MM.1S (cell line): ENCODE data around the gene ITGB6.

Experiments
- DNase-seq: peaks from one replicate; pipeline ENCODE4 v3.0.0-alpha.2; 2015
- H2AFZ ChIP-seq: fragments of 300-600 bp; sonication (generic); 2 replicates; pipeline ENCODE4 v1.6.0; 2016; ENCODE audit warnings: antibody characterized with exemption, low read length
- H3F3A ChIP-seq: fragments of 300-600 bp; sonication (generic); 2 replicates; pipeline ENCODE4 v1.6.1; 2016; ENCODE audit warnings: mild to moderate bottlenecking, antibody characterized with exemption, low read length, moderate library complexity, mixed read lengths; ENCODE audit not compliant: insufficient read depth
- H3K27ac ChIP-seq: fragments of 300-600 bp; sonication (generic); 2 replicates; pipeline ENCODE4 v1.5.1; 2016; ENCODE audit warnings: mild to moderate bottlenecking, low read length
- H3K27me3 ChIP-seq: fragments of 300-600 bp; sonication (generic); replicated peaks from 2 replicates; pipeline ENCODE4 v1.6.0; 2016; ENCODE audit warnings: low read length; ENCODE audit not compliant: insufficient read depth
- H3K36me3 ChIP-seq: fragments of 300-600 bp; sonication (generic); replicated peaks from 2 replicates; pipeline ENCODE4 v1.6.1; 2016; ENCODE audit warnings: mild to moderate bottlenecking, low read length, mixed read lengths; ENCODE audit not compliant: insufficient read depth
- H3K4me1 ChIP-seq: fragments of 300-600 bp; sonication (generic); 2 replicates; pipeline ENCODE4 v1.6.1; 2016; ENCODE audit warnings: low read length, mixed read lengths
- H3K4me2 ChIP-seq: fragments of 300-600 bp; sonication (generic); 2 replicates; pipeline ENCODE4 v1.6.0; 2016; ENCODE audit warnings: low read depth, low read length
- H3K4me3 ChIP-seq: fragments of 300-600 bp; sonication (generic); 2 replicates; pipeline ENCODE4 v1.5.1; 2016; ENCODE audit warnings: low read length, mixed read lengths
- H3K79me2 ChIP-seq: fragments of 300-600 bp; sonication (generic); 2 replicates; pipeline ENCODE4 v1.6.1; 2016; ENCODE audit warnings: mixed run types, low read length, mixed read lengths
- H3K9ac ChIP-seq: fragments of 300-600 bp; sonication (generic); 2 replicates; pipeline ENCODE4 v1.6.1; 2016; ENCODE audit warnings: low read length, mixed read lengths
- H3K9me2 ChIP-seq: fragments of 300-600 bp; sonication (generic); replicated peaks from 2 replicates; pipeline ENCODE4 v1.6.1; 2016; ENCODE audit warnings: mild to moderate bottlenecking, low read length, mixed read lengths; ENCODE audit not compliant: insufficient read depth
- H3K9me3 ChIP-seq: fragments of 300-600 bp; sonication (generic); replicated peaks from 2 replicates; pipeline ENCODE4 v1.6.1; 2016; ENCODE audit warnings: mild to moderate bottlenecking, low read length, mixed read lengths; ENCODE audit not compliant: insufficient read depth
- H4K20me1 ChIP-seq: fragments of 300-600 bp; sonication (generic); 2 replicates; pipeline ENCODE4 v1.6.1; 2016; ENCODE audit warnings: mild to moderate bottlenecking, low read length, moderate library complexity, mixed read lengths; ENCODE audit not compliant: insufficient read depth
- CTCF ChIP-seq: fragments of 300-600 bp; sonication (generic); IDR thresholded peaks from 2 replicates; pipeline ENCODE4 v1.5.1; 2016; ENCODE audit warnings: antibody characterized with exemption, low read length, mixed read lengths
- EZH2 ChIP-seq: fragments of 300-600 bp; sonication (generic); optimal IDR thresholded peaks from 2 replicates; pipeline ENCODE3; 2017; ENCODE audit warnings: low read depth, mild to moderate bottlenecking, antibody characterized with exemption, low read length, mixed read lengths
- EZH2phosphoT487 ChIP-seq: fragments of 300-600 bp; sonication (generic); IDR thresholded peaks from 2 replicates; pipeline ENCODE4 v1.6.1; 2018; ENCODE audit warnings: antibody characterized with exemption, low read length

Gene ITGB6

GRCh38 chr2:160132761-160133160, 67.3 kb downstream of the ITGB6 start:
- H3K9me2 ChIP-seq: no peaks in the 10 kb centered on the region
- no peak overlapping the region for H3K4me3 ChIP-seq
- H3K36me3 ChIP-seq: no peaks in the 10 kb centered on the region
- no peak overlapping the region for H3K4me2 ChIP-seq
- no peaks in the 10 kb centered on the region for H3K4me1 ChIP-seq
- H3K27ac ChIP-seq: no peak overlapping the region
- H3K9ac ChIP-seq: no peak overlapping the region
- no peaks in the 10 kb centered on the region for H3K9me3 ChIP-seq
- H2AFZ ChIP-seq: no peak overlapping the region
- H3F3A ChIP-seq: no peaks in the 10 kb centered on the region
- H3K79me2 ChIP-seq: no peaks in the 10 kb centered on the region
- no peak for TF ChIP-seq EZH2phosphoT487
- TF ChIP-seq CTCF: no peak
- TF ChIP-seq EZH2: no peak
- DNase-seq: no peak
- no peaks in the 10 kb centered on the region for H3K27me3 ChIP-seq
- no peaks in the 10 kb centered on the region for H4K20me1 ChIP-seq

GRCh38 chr2:160126756-160127155, 73.3 kb downstream of the ITGB6 start:
- no peaks in the 10 kb centered on the region for H3K36me3 ChIP-seq
- H3K9me2 ChIP-seq: no peaks in the 10 kb centered on the region
- no peaks in the 10 kb centered on the region for H4K20me1 ChIP-seq
- H3K27ac ChIP-seq: no peak overlapping the region
- H3K9ac ChIP-seq: no peak overlapping the region
- no peak overlapping the region for H2AFZ ChIP-seq
- TF ChIP-seq EZH2phosphoT487: no peak
- no peak for TF ChIP-seq EZH2
- TF ChIP-seq CTCF: no peak
- H3K4me2 ChIP-seq: no peak overlapping the region
- H3F3A ChIP-seq: no peaks in the 10 kb centered on the region
- H3K4me3 ChIP-seq: no peak overlapping the region
- H3K9me3 ChIP-seq: no peaks in the 10 kb centered on the region
- no peaks in the 10 kb centered on the region for H3K27me3 ChIP-seq
- no peak for DNase-seq
- H3K4me1 ChIP-seq: no peaks in the 10 kb centered on the region
- no peaks in the 10 kb centered on the region for H3K79me2 ChIP-seq

GRCh38 chr2:160126315-160126714, 73.8 kb downstream of the ITGB6 start:
- no peaks in the 10 kb centered on the region for H3K9me3 ChIP-seq
- H3K9me2 ChIP-seq: no peaks in the 10 kb centered on the region
- no peak overlapping the region for H3K9ac ChIP-seq
- H3K4me1 ChIP-seq: no peaks in the 10 kb centered on the region
- H4K20me1 ChIP-seq: no peaks in the 10 kb centered on the region
- H3K27me3 ChIP-seq: no peaks in the 10 kb centered on the region
- H2AFZ ChIP-seq: no peak overlapping the region
- H3K27ac ChIP-seq: no peak overlapping the region
- no peak overlapping the region for H3K4me2 ChIP-seq
- no peak overlapping the region for H3K4me3 ChIP-seq
- TF ChIP-seq EZH2phosphoT487 (no peak), EZH2 (no peak), CTCF (no peak)
- H3K36me3 ChIP-seq: no peaks in the 10 kb centered on the region
- DNase-seq: no peak
- H3F3A ChIP-seq: no peaks in the 10 kb centered on the region
- no peaks in the 10 kb centered on the region for H3K79me2 ChIP-seq
